CD14-positive monocyte (primary cell): ENCODE measurements around the gene PLAC9. TPM values are rescaled to one million over a fixed set of nuclear protein-coding genes. Genes with fewer than 3 reads are reported as not detected.

Experiments used
- DNase-seq, 3 donors: peaks; one replicate each; pipeline ENCODE4 v3.0.0-alpha.2; 2011 to 2022
- H2AFZ ChIP-seq: 2 replicates; pipeline ENCODE4 v1.6.0; 2012; ENCODE audit warnings: mild to moderate bottlenecking, low read depth, low read length, inconsistent platforms; ENCODE audit not compliant: insufficient read depth, poor library complexity, severe bottlenecking
- H3K27ac ChIP-seq, 2 donors: 1 replicate in 1 of 2; 2 replicates in 1 of 2; pipeline ENCODE4 v1.5.1; 2012 to 2013; ENCODE audit warnings: low read length in 2 of 2, control low read depth in 1 of 2, inconsistent platforms in 1 of 2, low read depth in 1 of 2, mild to moderate bottlenecking in 1 of 2
- H3K27me3 ChIP-seq, 2 donors: one replicate each; pipeline versions ENCODE4 v1.6.0 to v1.6.1; 2011 to 2013; ENCODE audit warnings: low read length in 2 of 2; ENCODE audit not compliant: control insufficient read depth in 2 of 2, insufficient read depth in 2 of 2
- H3K36me3 ChIP-seq, 2 donors: replicated peaks in 1 of 2; 1 replicate in 1 of 2; 2 replicates in 1 of 2; pipeline versions ENCODE4 v1.5.1 to v1.6.1; 2012 to 2013; ENCODE audit warnings: low read length in 2 of 2, control low read depth in 1 of 2, inconsistent platforms in 1 of 2, mild to moderate bottlenecking in 1 of 2; ENCODE audit not compliant: insufficient read depth in 2 of 2, control insufficient read depth in 1 of 2
- H3K4me1 ChIP-seq, 2 donors: 1 replicate in 1 of 2; 2 replicates in 1 of 2; pipeline versions ENCODE4 v1.5.1 to v1.6.1; 2012 to 2013; ENCODE audit warnings: low read length in 2 of 2, control low read depth in 1 of 2, inconsistent platforms in 1 of 2, mild to moderate bottlenecking in 1 of 2, moderate library complexity in 1 of 2; ENCODE audit not compliant: insufficient read depth in 2 of 2, control insufficient read depth in 1 of 2
- H3K4me2 ChIP-seq: replicated peaks from 2 replicates; pipeline ENCODE3; 2012; ENCODE audit warnings: low read length, moderate library complexity, mild to moderate bottlenecking; ENCODE audit not compliant: poor library complexity, severe bottlenecking; ENCODE audit errors: extremely low read depth
- H3K4me3 ChIP-seq, 3 experiments: fragments of 200-600 bp in 1 of 3; sonication (generic) in 1 of 3; replicated peaks in 1 of 3; 1 replicate in 2 of 3; 2 replicates in 1 of 3; pipeline ENCODE4 v1.5.1; 2011 to 2013; ENCODE audit warnings: low read length in 3 of 3, mild to moderate bottlenecking in 3 of 3, control low read depth in 2 of 3, low read depth in 2 of 3, inconsistent platforms in 1 of 3, moderate library complexity in 1 of 3
- H3K79me2 ChIP-seq: 2 replicates; pipeline ENCODE4 v1.6.0; 2012; ENCODE audit warnings: mild to moderate bottlenecking, control low read depth, inconsistent platforms, low read length, moderate library complexity; ENCODE audit not compliant: insufficient read depth
- H3K9ac ChIP-seq: 2 replicates; pipeline ENCODE4 v1.6.0; 2017; ENCODE audit warnings: low read length, mild to moderate bottlenecking; ENCODE audit not compliant: insufficient read depth, poor library complexity, severe bottlenecking
- H3K9me3 ChIP-seq, 2 donors: replicated peaks in 1 of 2; 1 replicate in 1 of 2; 2 replicates in 1 of 2; pipeline versions ENCODE4 v1.5.1 to v1.6.1; 2012 to 2013; ENCODE audit warnings: low read length in 2 of 2, control low read depth in 1 of 2; ENCODE audit not compliant: control insufficient read depth in 1 of 2, insufficient read depth in 1 of 2
- H4K20me1 ChIP-seq: 2 replicates; pipeline ENCODE4 v1.6.0; 2012; ENCODE audit warnings: mild to moderate bottlenecking, low read length, control low read depth, moderate library complexity; ENCODE audit not compliant: insufficient read depth
- H3K27ac Mint-ChIP-seq, 7 donors: one replicate each; pipeline ENCODE4 v1.8.0; 2020; ENCODE audit warnings: mild to moderate bottlenecking in 7 of 7, mixed read lengths in 7 of 7, moderate library complexity in 6 of 7, inconsistent platforms in 2 of 7
- H3K27me3 Mint-ChIP-seq, 3 donors: one replicate each; pipeline ENCODE4 v1.8.0; 2021 to 2022; ENCODE audit warnings: low read depth in 3 of 3, mild to moderate bottlenecking in 3 of 3, mixed read lengths in 3 of 3, moderate library complexity in 3 of 3, inconsistent platforms in 1 of 3
- H3K36me3 Mint-ChIP-seq, 2 donors: one replicate each; pipeline ENCODE4 v1.8.0; 2020; ENCODE audit warnings: mixed read lengths in 2 of 2, inconsistent platforms in 1 of 2, mild to moderate bottlenecking in 1 of 2
- H3K4me1 Mint-ChIP-seq: one replicate; pipeline ENCODE4 v1.8.0; 2020; ENCODE audit warnings: mild to moderate bottlenecking, mixed read lengths
- H3K4me3 Mint-ChIP-seq, 2 donors: one replicate each; pipeline ENCODE4 v1.8.0; 2020; ENCODE audit warnings: mild to moderate bottlenecking in 2 of 2, mixed read lengths in 2 of 2, moderate library complexity in 1 of 2
- H3K9me3 Mint-ChIP-seq, 7 donors: one replicate each; pipeline ENCODE4 v1.8.0; 2020 to 2022; ENCODE audit warnings: mixed read lengths in 7 of 7, mild to moderate bottlenecking in 6 of 7, moderate library complexity in 6 of 7, inconsistent platforms in 2 of 7
- CTCF ChIP-seq: fragments of 200-600 bp; IDR thresholded peaks from one replicate; pipeline ENCODE4 v1.8.0; 2022; ENCODE audit warnings: antibody characterized with exemption, mild to moderate bottlenecking
- WGBS: methylation state at CpG from one replicate; pipeline ENCODE4 v1.1.5; 2013; ENCODE audit warnings: missing lambda C conversion rate; ENCODE audit not compliant: insufficient coverage; 5-methylcytosine and 5-hydroxymethylcytosine counted together
- intact Hi-C, 2 donors: fragments of 100-400 bp; cut with micrococcal nuclease; formaldehyde crosslinking; loops; one replicate each; pipeline versions ENCODE4 v1.15.0 to v1.15.1; 2023
- polyA plus RNA-seq, 3 donors: library from polyadenylated mRNA; depleted of rRNA in 1 of 3; unstranded in 2 of 3; stranded (reverse) in 1 of 3; fragments of 300-500 nt in 2 of 3; fragments of >200 nt in 1 of 3; fragmentation: Illumina TruSeq in 2 of 3; gene quantifications; 1 replicate in 2 of 3; 2 replicates in 1 of 3; pipeline ENCODE4 v1.2.3, GENCODE V29; 2012 to 2021

The PLAC9 gene
- polyA plus RNA-seq, 3 donors = not detected

- Histone ChIP-seq H3K4me2 (no peak overlapping the region), H4K20me1 (peaks cover 82% of the 10 kb centered on the region), H3K27ac (peak overlapping the region in 1 of 2 donors; percentile 85), H3K4me3 (no peak overlapping the region), H3K27me3 (no peaks in the 10 kb centered on the region), H3K36me3 (peaks cover 4 to 23% of the 10 kb centered on the region in 2 donors), H3K79me2 (peaks cover 97% of the 10 kb centered on the region), H3K4me1 (peaks cover 56 to 74% of the 10 kb centered on the region in 2 donors), H3K9me3 (no peaks in the 10 kb centered on the region), H3K9ac (no peak overlapping the region), H2AFZ (no peak overlapping the region)
- Mint-ChIP-seq H3K4me3 (no peak overlapping the region), H3K36me3 (peaks cover 19 to 31% of the 10 kb centered on the region in 2 donors), H3K9me3 (peaks cover 0 to 3% (median 0%) of the 10 kb centered on the region in 7 donors), H3K4me1 (peaks cover 82% of the 10 kb centered on the region), H3K27ac (peak overlapping the region in 4 of 7 donors; percentile 41 to 91 (median 85)), H3K27me3 (no peaks in the 10 kb centered on the region)
- no peak for DNase-seq
- no peak for TF ChIP-seq CTCF
- intact Hi-C loops = no loop called here
Measured at GRCh38 chr10:80192553-80192952, 60.0 kb downstream of the PLAC9 start.

GRCh38 chr10:80194373-80195045, 62.0 kb downstream of the PLAC9 start:
- peaks cover 76% of the 10 kb centered on the region for H4K20me1 ChIP-seq
- Mint-ChIP-seq H3K4me3 (no peak overlapping the region), H3K4me1 (peaks cover 83% of the 10 kb centered on the region), H3K27ac (peak overlapping the region; percentile 83 to 93 (median 89)), H3K36me3 (peaks cover 19 to 42% of the 10 kb centered on the region in 2 donors), H3K27me3 (no peaks in the 10 kb centered on the region), H3K9me3 (no peaks in the 10 kb centered on the region)
- no peaks in the 10 kb centered on the region for H3K27me3 ChIP-seq
- H2AFZ ChIP-seq = no peak overlapping the region
- intact Hi-C loops = no loop called here
- peak overlapping the region; percentile 32 for H3K4me2 ChIP-seq
- H3K79me2 ChIP-seq = peaks cover 98% of the 10 kb centered on the region
- TF ChIP-seq CTCF = no peak
- H3K27ac ChIP-seq = peak overlapping the region; percentile 77 to 85
- H3K9ac ChIP-seq = no peak overlapping the region
- peaks cover 56 to 73% of the 10 kb centered on the region in 2 donors for H3K4me1 ChIP-seq
- DNase-seq = no peak
- WGBS = 100% methylated on average over 3 of the region's 11 CpGs
- peak overlapping the region in 1 of 3 experiments; percentile 31 for H3K4me3 ChIP-seq
- H3K9me3 ChIP-seq = no peaks in the 10 kb centered on the region
- peaks cover 4 to 23% of the 10 kb centered on the region in 2 donors for H3K36me3 ChIP-seq

Other genes with a start within 250 kb of the PLAC9 start
- 1 to 10 TPM in 2 of 3 donors, under 1 TPM in 1; 0.84 to 1.4 (median 1.2) TPM for gene SFTPD, start 183.6 kb upstream of the PLAC9 start, polyA plus RNA-seq
- 10 to 100 TPM; 13.6 to 43.1 (median 25.9) TPM for gene TMEM254, start 54.1 kb upstream of the PLAC9 start, polyA plus RNA-seq
- 100 to 1,000 TPM in 2 of 3 donors, 10 to 100 TPM in 1; 95.6 to 174 (median 134) TPM for gene ANXA11, start 72.8 kb downstream of the PLAC9 start, polyA plus RNA-seq
- not detected for gene MAT1A, start 156.9 kb downstream of the PLAC9 start, polyA plus RNA-seq
- gene DYDC1, start 224.0 kb downstream of the PLAC9 start, polyA plus RNA-seq = not detected
- gene DYDC2, start 224.1 kb downstream of the PLAC9 start, polyA plus RNA-seq = not detected